Subcutaneous preadipocyte (primary cell): Measurements from ENCODE around the gene SHOC1. TPM values are rescaled to one million over a fixed set of nuclear protein-coding genes. Genes with fewer than 3 reads are reported as not detected.

Source experiments
- small RNA-seq: library from RNA; depleted of rRNA; stranded (forward); fragments of <200 nt; gene quantifications from one replicate; pipeline ENCODE3, GENCODE V24; 2012
- total RNA-seq: library from RNA; depleted of rRNA; stranded (reverse); fragments of >200 nt; gene quantifications from 2 replicates; pipeline ENCODE4 v1.2.3, GENCODE V29; 2012

The SHOC1 gene
- not detected in 2 replicates for total RNA-seq

GRCh38 chr9:111794835-111795556, at the start of gene SHOC1:
TSS of gene SHOC1 (minus strand) at chr9:111794937. CDS start at chr9:111791418, 3,519 bp downstream.

Small RNAs within 50 kb of the gene (small RNA-seq; reads per million reads assigned to genes)
- gene RNU6-1013P: not detected

Other genes starting within 250 kb of the SHOC1 start
- 41.2 and 56.2 TPM in 2 replicates for gene PTGR1, start 195.3 kb downstream of the SHOC1 start, total RNA-seq
- 5.5 and 5.9 TPM in 2 replicates for gene DNAJC25, start 163.6 kb downstream of the SHOC1 start, total RNA-seq
- 72.4 and 79.8 TPM in 2 replicates for gene GNG10, start 133.3 kb downstream of the SHOC1 start, total RNA-seq
- gene UGCG, start 101.9 kb upstream of the SHOC1 start, total RNA-seq: 28.7 and 53.4 TPM in 2 replicates